ENCODE results near the gene CDH26.

- TF ChIP-seq POLR2AphosphoS5 (IDR thresholded peaks at IDR 0.05; ENCODE audit: low read depth, low read length), result no peak
- no peak for TF ChIP-seq POLR2A (IDR thresholded peaks at IDR 0.05; ENCODE audit: low read depth, low read length)
- no peak for TF ChIP-seq SPI1 (IDR thresholded peaks at IDR 0.05; ENCODE audit: low read depth, low read length)
- no peak for TF ChIP-seq POU2F2 (IDR thresholded peaks at IDR 0.05; ENCODE audit: low read depth, low read length)
Measured at GRCh38 chr20:60062431-60063047, 104.3 kb downstream of the CDH26 start.

Data from GM12891 (cell line).